Measurements from ENCODE around the gene KDM4E.

DNA sequence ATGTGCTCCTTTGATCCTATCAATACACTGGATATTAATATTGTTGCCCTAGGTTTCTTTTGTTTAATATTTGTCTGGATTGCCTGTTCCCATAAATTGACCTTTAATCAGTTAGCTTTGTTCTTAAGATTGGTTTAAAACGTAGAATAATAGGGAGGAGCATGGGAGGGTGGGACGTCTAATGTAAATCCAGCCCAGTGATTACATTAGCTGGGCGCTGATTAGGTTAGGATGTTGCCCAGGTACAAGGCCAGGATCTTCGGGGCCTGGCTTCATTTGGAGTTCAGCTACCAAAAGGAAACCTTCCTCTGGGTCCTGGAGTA, 41.6 kb downstream of the KDM4E start, which contains the start of gene SRSF8:
- TF ChIP-seq, protein P1, sequence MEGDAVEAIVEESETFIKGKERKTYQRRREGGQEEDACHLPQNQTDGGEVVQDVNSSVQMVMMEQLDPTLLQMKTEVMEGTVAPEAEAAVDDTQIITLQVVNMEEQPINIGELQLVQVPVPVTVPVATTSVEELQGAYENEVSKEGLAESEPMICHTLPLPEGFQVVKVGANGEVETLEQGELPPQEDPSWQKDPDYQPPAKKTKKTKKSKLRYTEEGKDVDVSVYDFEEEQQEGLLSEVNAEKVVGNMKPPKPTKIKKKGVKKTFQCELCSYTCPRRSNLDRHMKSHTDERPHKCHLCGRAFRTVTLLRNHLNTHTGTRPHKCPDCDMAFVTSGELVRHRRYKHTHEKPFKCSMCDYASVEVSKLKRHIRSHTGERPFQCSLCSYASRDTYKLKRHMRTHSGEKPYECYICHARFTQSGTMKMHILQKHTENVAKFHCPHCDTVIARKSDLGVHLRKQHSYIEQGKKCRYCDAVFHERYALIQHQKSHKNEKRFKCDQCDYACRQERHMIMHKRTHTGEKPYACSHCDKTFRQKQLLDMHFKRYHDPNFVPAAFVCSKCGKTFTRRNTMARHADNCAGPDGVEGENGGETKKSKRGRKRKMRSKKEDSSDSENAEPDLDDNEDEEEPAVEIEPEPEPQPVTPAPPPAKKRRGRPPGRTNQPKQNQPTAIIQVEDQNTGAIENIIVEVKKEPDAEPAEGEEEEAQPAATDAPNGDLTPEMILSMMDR (IDR thresholded peaks at IDR 0.05), result no peak
- TF ChIP-seq POLR2A (IDR thresholded peaks at IDR 0.05), result no peak

Measured in uterus (tissue), 2 donors.